SJSA1 (cell line): Measurements from ENCODE around the gene ATOSA. TPM values are rescaled to one million over a fixed set of nuclear protein-coding genes. Genes with fewer than 3 reads are reported as not detected.

Experiments used
- DNase-seq, 2 experiments: peaks; one replicate each; pipeline ENCODE4 v3.0.0-alpha.2; 2015 to 2020; ENCODE audit warnings: low spot score in 2 of 2, low read depth in 1 of 2
- H3K27ac ChIP-seq: fragments of 250-450 bp; sonication (Bioruptor Pico); 2 replicates; pipeline ENCODE4 v1.5.1; 2020; ENCODE audit warnings: mild to moderate bottlenecking, moderate library complexity
- H3K27me3 ChIP-seq: fragments of 250-450 bp; sonication (Bioruptor Pico); replicated peaks from 2 replicates; pipeline ENCODE4 v1.5.1; 2020; ENCODE audit warnings: mild to moderate bottlenecking, moderate library complexity
- H3K36me3 ChIP-seq: fragments of 250-450 bp; sonication (Bioruptor Pico); 2 replicates; pipeline ENCODE4 v1.5.1; 2020; ENCODE audit warnings: mild to moderate bottlenecking
- H3K4me1 ChIP-seq: fragments of 250-450 bp; sonication (Bioruptor Pico); replicated peaks from 2 replicates; pipeline ENCODE4 v1.6.1; 2021; ENCODE audit warnings: mild to moderate bottlenecking
- H3K4me3 ChIP-seq: fragments of 250-450 bp; sonication (Bioruptor Pico); 2 replicates; pipeline ENCODE4 v1.5.1; 2020; ENCODE audit warnings: mild to moderate bottlenecking
- H3K9me3 ChIP-seq: fragments of 250-450 bp; sonication (Bioruptor Pico); replicated peaks from 2 replicates; pipeline ENCODE4 v1.5.1; 2020; ENCODE audit warnings: mild to moderate bottlenecking
- total RNA-seq: library from RNA; depleted of rRNA; stranded (reverse); fragments of >200 nt; shearing (Covaris generic); gene quantifications from 2 replicates; pipeline ENCODE4 v1.2.3, GENCODE V29; 2014

The ATOSA gene
- total RNA-seq, 1 experiment from 2014 or later = 4.0 TPM

- no peak for DNase-seq
- no peaks in the 10 kb centered on the region for H3K9me3 ChIP-seq
- H3K27me3 ChIP-seq = no peaks in the 10 kb centered on the region
- no peaks in the 10 kb centered on the region for H3K4me1 ChIP-seq
- H3K4me3 ChIP-seq = no peak overlapping the region
- H3K27ac ChIP-seq = no peak overlapping the region
- H3K36me3 ChIP-seq = no peaks in the 10 kb centered on the region
Measured at GRCh38 chr15:52709187-52709981, 30.2 kb upstream of the ATOSA start.

GRCh38 chr15:52706091-52706490 is 26.9 kb upstream of the ATOSA start:
- DNase-seq = no peak
- no peaks in the 10 kb centered on the region for H3K4me1 ChIP-seq
- no peak overlapping the region for H3K27ac ChIP-seq
- no peak overlapping the region for H3K4me3 ChIP-seq
- no peaks in the 10 kb centered on the region for H3K36me3 ChIP-seq
- no peaks in the 10 kb centered on the region for H3K9me3 ChIP-seq
- H3K27me3 ChIP-seq = no peaks in the 10 kb centered on the region

- DNase-seq = no peak
- Histone ChIP-seq H3K4me1 (peaks cover 11% of the 10 kb centered on the region), H3K36me3 (no peaks in the 10 kb centered on the region)
Measured at GRCh38 chr15:52702390-52702789, 23.2 kb upstream of the ATOSA start.

GRCh38 chr15:52699457-52699856 is 20.3 kb upstream of the ATOSA start:
- peak in 1 of 2 experiments; percentile 13 for DNase-seq
- no peaks in the 10 kb centered on the region for H3K9me3 ChIP-seq
- no peaks in the 10 kb centered on the region for H3K36me3 ChIP-seq

More at GRCh38 chr15:52702390-52702789, 23.2 kb upstream of the ATOSA start:
- Histone ChIP-seq H3K27me3 (no peaks in the 10 kb centered on the region), H3K4me3 (no peak overlapping the region), H3K27ac (no peak overlapping the region), H3K9me3 (no peaks in the 10 kb centered on the region)

GRCh38 chr15:52698514-52698913 is 19.3 kb upstream of the ATOSA start:
- peak in 1 of 2 experiments; percentile 47 for DNase-seq
- H3K4me3 ChIP-seq = no peak overlapping the region
- no peaks in the 10 kb centered on the region for H3K36me3 ChIP-seq
- peaks cover 11% of the 10 kb centered on the region for H3K4me1 ChIP-seq
- no peaks in the 10 kb centered on the region for H3K27me3 ChIP-seq
- no peak overlapping the region for H3K27ac ChIP-seq
- no peaks in the 10 kb centered on the region for H3K9me3 ChIP-seq

More at GRCh38 chr15:52699457-52699856, 20.3 kb upstream of the ATOSA start:
- Histone ChIP-seq H3K27ac (no peak overlapping the region), H3K4me3 (no peak overlapping the region), H3K4me1 (peaks cover 11% of the 10 kb centered on the region), H3K27me3 (no peaks in the 10 kb centered on the region)

- Histone ChIP-seq H3K4me3 (no peak overlapping the region), H3K36me3 (no peaks in the 10 kb centered on the region), H3K27ac (no peak overlapping the region), H3K9me3 (no peaks in the 10 kb centered on the region), H3K27me3 (no peaks in the 10 kb centered on the region), H3K4me1 (peaks cover 11% of the 10 kb centered on the region)
- no peak for DNase-seq
Measured at GRCh38 chr15:52697051-52697450, 17.9 kb upstream of the ATOSA start.

- no peaks in the 10 kb centered on the region for H3K9me3 ChIP-seq
- peaks cover 5% of the 10 kb centered on the region for H3K27me3 ChIP-seq
- H3K4me3 ChIP-seq = no peak overlapping the region
- no peaks in the 10 kb centered on the region for H3K36me3 ChIP-seq
- peaks cover 11% of the 10 kb centered on the region for H3K4me1 ChIP-seq
- no peak overlapping the region for H3K27ac ChIP-seq
- DNase-seq = no peak
Measured at GRCh38 chr15:52695154-52695553, 16.0 kb upstream of the ATOSA start.

- Histone ChIP-seq H3K4me1 (no peaks in the 10 kb centered on the region), H3K27ac (no peak overlapping the region), H3K27me3 (peaks cover 8% of the 10 kb centered on the region), H3K9me3 (no peaks in the 10 kb centered on the region), H3K36me3 (no peaks in the 10 kb centered on the region), H3K4me3 (no peak overlapping the region)
- no peak for DNase-seq
Measured at GRCh38 chr15:52689562-52689961, 10.4 kb upstream of the ATOSA start.

GRCh38 chr15:52683580-52683979 is 4.4 kb upstream of the ATOSA start:
- Histone ChIP-seq H3K27me3 (0 out of 2 replicates have a peak, but pooled peaks cover 2% of the 10 kb centered on the region), H3K9me3 (no peaks in the 10 kb centered on the region), H3K4me3 (no peak overlapping the region), H3K27ac (no peak overlapping the region), H3K36me3 (no peaks in the 10 kb centered on the region), H3K4me1 (no peaks in the 10 kb centered on the region; the same call in 1 of the 2 replicates)
- DNase-seq = no peak

- Histone ChIP-seq H3K9me3 (no peaks in the 10 kb centered on the region), H3K27me3 (0 out of 2 replicates have a peak, but pooled peaks cover 2% of the 10 kb centered on the region), H3K27ac (no peak overlapping the region), H3K4me3 (no peak overlapping the region), H3K4me1 (no peaks in the 10 kb centered on the region; the same call in 1 of the 2 replicates), H3K36me3 (no peaks in the 10 kb centered on the region)
- DNase-seq = no peak
Measured at GRCh38 chr15:52682781-52683180, 3.6 kb upstream of the ATOSA start.

- H3K4me1 ChIP-seq = no peaks in the 10 kb centered on the region; the same call in 1 of the 2 replicates
- H3K4me3 ChIP-seq = no peak overlapping the region
Measured at GRCh38 chr15:52682200-52682599, 3.0 kb upstream of the ATOSA start.

GRCh38 chr15:52681441-52681840 is 2.3 kb upstream of the ATOSA start:
- Histone ChIP-seq H3K4me3 (no peak overlapping the region), H3K27me3 (no peaks in the 10 kb centered on the region), H3K36me3 (no peaks in the 10 kb centered on the region), H3K4me1 (no peaks in the 10 kb centered on the region; the same call in 1 of the 2 replicates), H3K27ac (no peak overlapping the region), H3K9me3 (no peaks in the 10 kb centered on the region)
- no peak for DNase-seq

More at GRCh38 chr15:52682200-52682599, 3.0 kb upstream of the ATOSA start:
- no peak for DNase-seq
- H3K27ac ChIP-seq = no peak overlapping the region
- no peaks in the 10 kb centered on the region for H3K9me3 ChIP-seq
- H3K27me3 ChIP-seq = no peaks in the 10 kb centered on the region
- H3K36me3 ChIP-seq = no peaks in the 10 kb centered on the region

GRCh38 chr15:52680761-52681160 is 1.6 kb upstream of the ATOSA start:
- Histone ChIP-seq H3K27me3 (no peaks in the 10 kb centered on the region), H3K27ac (no peak overlapping the region), H3K4me1 (no peaks in the 10 kb centered on the region; the same call in 1 of the 2 replicates), H3K4me3 (no peak overlapping the region), H3K9me3 (no peaks in the 10 kb centered on the region), H3K36me3 (no peaks in the 10 kb centered on the region)
- DNase-seq = no peak

- Histone ChIP-seq H3K4me1 (no peaks in the 10 kb centered on the region; the same call in 1 of the 2 replicates), H3K27ac (no peak overlapping the region), H3K27me3 (no peaks in the 10 kb centered on the region), H3K4me3 (peak overlapping the region; percentile 68; the same call in 1 of the 2 replicates), H3K36me3 (no peaks in the 10 kb centered on the region), H3K9me3 (no peaks in the 10 kb centered on the region)
- DNase-seq = peak in 1 of 2 experiments; percentile 10
Measured at GRCh38 chr15:52680041-52680391, 828 bp upstream of the ATOSA start.
